ENCODE measurements around the gene RBMY1D.

RBMY1D gene

DNA sequence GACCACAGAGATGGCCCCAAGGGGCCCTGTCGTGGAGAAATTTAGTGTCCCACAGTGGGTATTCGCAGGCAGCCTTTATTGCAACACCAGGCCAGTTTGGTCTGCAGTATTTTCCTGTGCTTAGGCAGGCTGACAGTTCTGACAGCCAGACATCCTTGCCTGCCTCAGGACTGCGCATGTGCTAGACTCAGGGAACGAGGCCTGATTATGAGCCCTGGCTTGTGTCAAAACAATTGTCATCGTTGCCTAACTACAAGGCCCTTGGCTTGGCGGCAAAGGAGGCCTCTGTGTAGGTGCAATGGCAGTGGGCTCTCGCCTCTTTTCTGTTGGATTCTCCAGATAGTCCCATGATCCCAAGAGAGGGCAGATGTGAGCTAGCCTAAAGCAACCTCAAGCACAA lies 59.3 kb downstream of the RBMY1D start:
- no peak for TF ChIP-seq ZBTB7A (IDR thresholded peaks at IDR 0.05; ENCODE audit: low read depth)
- no peak for TF ChIP-seq CEBPB (IDR thresholded peaks at IDR 0.05)
- TF ChIP-seq EGR1 (IDR thresholded peaks at IDR 0.05), result no peak
- no peak for TF ChIP-seq MAX (IDR thresholded peaks at IDR 0.05)
- no peak for TF ChIP-seq CREB1 (IDR thresholded peaks at IDR 0.05; ENCODE audit: low read depth)
- TF ChIP-seq YY1 (IDR thresholded peaks at IDR 0.05; ENCODE audit: low read depth), result no peak

All from Ishikawa (cell line).